Liver (tissue), 9 donors: ENCODE results near the gene SPOCK2. TPM values are rescaled to one million over a fixed set of nuclear protein-coding genes. Genes with fewer than 3 reads are reported as not detected.

Source experiments
- DNase-seq: peaks from one replicate; pipeline ENCODE4 v3.0.0-alpha.2; 2017; ENCODE audit warnings: low spot score
- H3K27ac ChIP-seq, 2 donors: one replicate each; pipeline ENCODE4 v1.7.0; 2013; ENCODE audit warnings: inconsistent platforms in 2 of 2, low read length in 2 of 2, control low read depth in 1 of 2, low read depth in 1 of 2, mild to moderate bottlenecking in 1 of 2
- H3K27me3 ChIP-seq, 4 donors: one replicate each; pipeline versions ENCODE4 v1.6.1 to v1.7.0; 2013; ENCODE audit warnings: low read length in 3 of 4, inconsistent platforms in 1 of 4, mild to moderate bottlenecking in 1 of 4, moderate library complexity in 1 of 4; ENCODE audit not compliant: control insufficient read depth in 4 of 4, insufficient read depth in 4 of 4
- H3K36me3 ChIP-seq, 4 donors: one replicate each; pipeline versions ENCODE4 v1.6.1 to v1.7.0; 2013; ENCODE audit warnings: low read length in 3 of 4, mild to moderate bottlenecking in 3 of 4, low read depth in 1 of 4, moderate library complexity in 1 of 4; ENCODE audit not compliant: control insufficient read depth in 4 of 4, insufficient read depth in 3 of 4
- H3K4me1 ChIP-seq, 4 donors: one replicate each; pipeline versions ENCODE4 v1.6.1 to v1.7.0; 2013; ENCODE audit warnings: low read length in 3 of 4, mild to moderate bottlenecking in 3 of 4, moderate library complexity in 1 of 4; ENCODE audit not compliant: control insufficient read depth in 4 of 4, insufficient read depth in 4 of 4
- H3K4me3 ChIP-seq, 3 donors: one replicate each; pipeline versions ENCODE4 v1.6.1 to v1.7.0; 2013; ENCODE audit warnings: low read length in 3 of 3, control low read depth in 1 of 3, low read depth in 1 of 3, mild to moderate bottlenecking in 1 of 3
- H3K9ac ChIP-seq, 2 donors: one replicate each; pipeline ENCODE4 v1.7.0; 2013; ENCODE audit warnings: low read length in 2 of 2, mild to moderate bottlenecking in 2 of 2, moderate library complexity in 2 of 2, control low read depth in 1 of 2, low read depth in 1 of 2
- H3K9me3 ChIP-seq, 4 donors: one replicate each; pipeline versions ENCODE4 v1.6.1 to v1.7.0; 2013; ENCODE audit warnings: low read length in 3 of 4; ENCODE audit not compliant: control insufficient read depth in 4 of 4
- EGR1 ChIP-seq, 2 donors: IDR thresholded peaks; 2 replicates each; pipeline ENCODE4 v1.6.1; 2016 to 2018; ENCODE audit warnings: antibody characterized with exemption in 2 of 2, low read depth in 2 of 2
- FOXA1 ChIP-seq: IDR thresholded peaks from 2 replicates; pipeline ENCODE4 v1.6.1; 2016; ENCODE audit warnings: antibody characterized with exemption
- GABPA ChIP-seq, 2 donors: IDR thresholded peaks in 1 of 2; conservative IDR thresholded peaks in 1 of 2; 2 replicates each; pipeline ENCODE4 v1.6.1; 2016; ENCODE audit warnings: antibody characterized with exemption in 2 of 2, mild to moderate bottlenecking in 1 of 2, moderate library complexity in 1 of 2
- HNF4A ChIP-seq, 2 donors: conservative IDR thresholded peaks; 2 replicates each; pipeline ENCODE4 v1.6.1; 2016; ENCODE audit warnings: antibody characterized with exemption in 2 of 2, mild to moderate bottlenecking in 2 of 2
- JUND ChIP-seq, 2 donors: IDR thresholded peaks; 2 replicates each; pipeline ENCODE4 v1.6.1; 2016; ENCODE audit warnings: antibody characterized with exemption in 2 of 2
- NR2F2 ChIP-seq: IDR thresholded peaks from 2 replicates; pipeline ENCODE4 v1.6.1; 2016; ENCODE audit warnings: antibody characterized with exemption
- RAD21 ChIP-seq, 2 donors: IDR thresholded peaks; 2 replicates each; pipeline ENCODE4 v1.6.1; 2016; ENCODE audit warnings: antibody characterized with exemption in 2 of 2, mild to moderate bottlenecking in 2 of 2
- RXRA ChIP-seq, 2 donors: IDR thresholded peaks; 2 replicates each; pipeline ENCODE4 v1.6.1; 2017 to 2018; ENCODE audit warnings: antibody characterized with exemption in 2 of 2, mild to moderate bottlenecking in 1 of 2
- SP1 ChIP-seq: IDR thresholded peaks from 2 replicates; pipeline ENCODE4 v1.6.1; 2018; ENCODE audit warnings: antibody characterized with exemption, mild to moderate bottlenecking
- WGBS: extraction: QIAGEN DNeasy Blood & Tissue Kit; methylation state at CpG from one replicate; pipeline ENCODE4 v1.1.7; 2013; 5-methylcytosine and 5-hydroxymethylcytosine counted together
- polyA plus RNA-seq, 2 donors: library from polyadenylated mRNA; stranded (reverse) in 1 of 2; unstranded in 1 of 2; fragments of 200-250 nt in 1 of 2; fragments of >200 nt in 1 of 2; fragmentation: Nextera tagmentation in 1 of 2; extraction: Ambion mirVana in 1 of 2; gene quantifications; one replicate each; pipeline versions ENCODE4 v1.2.1 to v1.2.3, GENCODE V29; 2013 to 2015
- total RNA-seq, 2 donors: library from RNA; depleted of rRNA; stranded (reverse); fragments of >200 nt; gene quantifications; one replicate each; pipeline ENCODE4 v1.2.3, GENCODE V29; 2014
- TF ChIP-seq, protein P1 (sequence below): IDR thresholded peaks from 2 replicates; pipeline ENCODE4 v1.6.1; 2016; ENCODE audit warnings: antibody characterized with exemption
- TF ChIP-seq, protein P2 (sequence below): fragments of 150-350 bp; IDR thresholded peaks from 2 replicates; pipeline ENCODE4 v1.5.1; 2017; ENCODE audit warnings: improper control_type of control experiment, low read depth, low read length; ENCODE audit not compliant: missing input control
- TF ChIP-seq, protein P3 (sequence below): IDR thresholded peaks from 2 replicates; pipeline ENCODE4 v1.6.1; 2016; ENCODE audit warnings: antibody characterized with exemption, mild to moderate bottlenecking
- TF ChIP-seq, protein P4 (sequence below): IDR thresholded peaks from 2 replicates; pipeline ENCODE4 v1.6.1; 2016; ENCODE audit warnings: antibody characterized with exemption
- TF ChIP-seq, protein P5 (sequence below): IDR thresholded peaks from 2 replicates; pipeline ENCODE4 v1.6.1; 2016; ENCODE audit warnings: antibody characterized with exemption
- donor health status: healthy.
- donor health status: healthy.
- donor health status: healthy.
- donor health status: healthy.
- donor health status: healthy.

Gene SPOCK2
- total and polyA plus RNA-seq, 4 donors, result 0.36 to 1.7 (median 0.64) TPM

DNA sequence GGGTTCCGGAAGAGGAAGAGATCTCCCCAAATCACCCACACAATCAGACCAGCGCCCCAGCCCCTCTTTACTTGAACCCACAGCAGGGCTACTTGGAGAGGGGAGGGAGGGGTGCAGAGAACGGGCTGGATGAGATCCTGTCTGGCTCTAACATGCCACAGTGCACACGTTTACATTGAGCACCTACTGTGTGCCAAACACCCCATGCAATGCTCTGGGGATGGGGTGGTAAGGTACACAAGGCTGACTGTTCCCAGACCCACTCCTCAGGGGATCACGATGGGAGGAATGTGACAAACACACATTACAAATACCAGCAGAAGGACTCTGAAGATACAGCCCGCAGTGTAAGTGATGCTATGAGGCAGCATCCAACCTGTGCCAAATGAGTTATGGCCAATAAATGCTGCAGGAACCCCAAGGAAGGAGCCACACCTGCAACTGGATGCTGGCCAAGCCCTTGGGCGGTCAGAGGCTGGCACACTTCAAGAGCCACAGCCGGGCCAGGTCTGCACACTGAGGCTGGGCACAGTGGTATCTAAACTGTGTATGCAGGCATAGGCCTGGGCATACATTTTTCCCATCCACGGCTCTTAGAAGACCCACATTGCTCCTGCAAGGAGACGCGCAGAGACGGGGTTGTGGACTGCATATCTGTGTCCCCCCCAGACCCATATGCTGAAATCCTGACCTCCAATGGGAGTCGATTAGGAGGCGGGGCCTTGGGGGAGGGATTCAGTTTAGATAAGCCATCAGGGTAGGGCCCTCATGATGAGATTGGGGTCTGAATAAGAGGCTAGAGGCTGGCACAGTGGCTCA, 6.4 kb downstream of the SPOCK2 start:
- Histone ChIP-seq H3K4me1 (peaks cover 0 to 2% (median 0%) of the 10 kb centered on the region in 4 donors), H3K27me3 (no peaks in the 10 kb centered on the region), H3K36me3 (no peaks in the 10 kb centered on the region), H3K4me3 (no peak overlapping the region), H3K9ac (no peak overlapping the region), H3K27ac (no peak overlapping the region), H3K9me3 (no peaks in the 10 kb centered on the region)
- 84% methylated on average over 14 of the region's 14 CpGs for WGBS
- no peak for DNase-seq
- TF ChIP-seq NR2F2 (no peak), RAD21 (IDR thresholded peaks at IDR 0.05) (no peak), EGR1 (IDR thresholded peaks at IDR 0.05; ENCODE audit: low read depth in 2 of 2) (no peak)
- TF ChIP-seq, protein P1, sequence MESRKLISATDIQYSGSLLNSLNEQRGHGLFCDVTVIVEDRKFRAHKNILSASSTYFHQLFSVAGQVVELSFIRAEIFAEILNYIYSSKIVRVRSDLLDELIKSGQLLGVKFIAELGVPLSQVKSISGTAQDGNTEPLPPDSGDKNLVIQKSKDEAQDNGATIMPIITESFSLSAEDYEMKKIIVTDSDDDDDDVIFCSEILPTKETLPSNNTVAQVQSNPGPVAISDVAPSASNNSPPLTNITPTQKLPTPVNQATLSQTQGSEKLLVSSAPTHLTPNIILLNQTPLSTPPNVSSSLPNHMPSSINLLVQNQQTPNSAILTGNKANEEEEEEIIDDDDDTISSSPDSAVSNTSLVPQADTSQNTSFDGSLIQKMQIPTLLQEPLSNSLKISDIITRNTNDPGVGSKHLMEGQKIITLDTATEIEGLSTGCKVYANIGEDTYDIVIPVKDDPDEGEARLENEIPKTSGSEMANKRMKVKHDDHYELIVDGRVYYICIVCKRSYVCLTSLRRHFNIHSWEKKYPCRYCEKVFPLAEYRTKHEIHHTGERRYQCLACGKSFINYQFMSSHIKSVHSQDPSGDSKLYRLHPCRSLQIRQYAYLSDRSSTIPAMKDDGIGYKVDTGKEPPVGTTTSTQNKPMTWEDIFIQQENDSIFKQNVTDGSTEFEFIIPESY, result no peak
- TF ChIP-seq, protein P2, sequence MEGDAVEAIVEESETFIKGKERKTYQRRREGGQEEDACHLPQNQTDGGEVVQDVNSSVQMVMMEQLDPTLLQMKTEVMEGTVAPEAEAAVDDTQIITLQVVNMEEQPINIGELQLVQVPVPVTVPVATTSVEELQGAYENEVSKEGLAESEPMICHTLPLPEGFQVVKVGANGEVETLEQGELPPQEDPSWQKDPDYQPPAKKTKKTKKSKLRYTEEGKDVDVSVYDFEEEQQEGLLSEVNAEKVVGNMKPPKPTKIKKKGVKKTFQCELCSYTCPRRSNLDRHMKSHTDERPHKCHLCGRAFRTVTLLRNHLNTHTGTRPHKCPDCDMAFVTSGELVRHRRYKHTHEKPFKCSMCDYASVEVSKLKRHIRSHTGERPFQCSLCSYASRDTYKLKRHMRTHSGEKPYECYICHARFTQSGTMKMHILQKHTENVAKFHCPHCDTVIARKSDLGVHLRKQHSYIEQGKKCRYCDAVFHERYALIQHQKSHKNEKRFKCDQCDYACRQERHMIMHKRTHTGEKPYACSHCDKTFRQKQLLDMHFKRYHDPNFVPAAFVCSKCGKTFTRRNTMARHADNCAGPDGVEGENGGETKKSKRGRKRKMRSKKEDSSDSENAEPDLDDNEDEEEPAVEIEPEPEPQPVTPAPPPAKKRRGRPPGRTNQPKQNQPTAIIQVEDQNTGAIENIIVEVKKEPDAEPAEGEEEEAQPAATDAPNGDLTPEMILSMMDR, result no peak
- TF ChIP-seq, protein P3, sequence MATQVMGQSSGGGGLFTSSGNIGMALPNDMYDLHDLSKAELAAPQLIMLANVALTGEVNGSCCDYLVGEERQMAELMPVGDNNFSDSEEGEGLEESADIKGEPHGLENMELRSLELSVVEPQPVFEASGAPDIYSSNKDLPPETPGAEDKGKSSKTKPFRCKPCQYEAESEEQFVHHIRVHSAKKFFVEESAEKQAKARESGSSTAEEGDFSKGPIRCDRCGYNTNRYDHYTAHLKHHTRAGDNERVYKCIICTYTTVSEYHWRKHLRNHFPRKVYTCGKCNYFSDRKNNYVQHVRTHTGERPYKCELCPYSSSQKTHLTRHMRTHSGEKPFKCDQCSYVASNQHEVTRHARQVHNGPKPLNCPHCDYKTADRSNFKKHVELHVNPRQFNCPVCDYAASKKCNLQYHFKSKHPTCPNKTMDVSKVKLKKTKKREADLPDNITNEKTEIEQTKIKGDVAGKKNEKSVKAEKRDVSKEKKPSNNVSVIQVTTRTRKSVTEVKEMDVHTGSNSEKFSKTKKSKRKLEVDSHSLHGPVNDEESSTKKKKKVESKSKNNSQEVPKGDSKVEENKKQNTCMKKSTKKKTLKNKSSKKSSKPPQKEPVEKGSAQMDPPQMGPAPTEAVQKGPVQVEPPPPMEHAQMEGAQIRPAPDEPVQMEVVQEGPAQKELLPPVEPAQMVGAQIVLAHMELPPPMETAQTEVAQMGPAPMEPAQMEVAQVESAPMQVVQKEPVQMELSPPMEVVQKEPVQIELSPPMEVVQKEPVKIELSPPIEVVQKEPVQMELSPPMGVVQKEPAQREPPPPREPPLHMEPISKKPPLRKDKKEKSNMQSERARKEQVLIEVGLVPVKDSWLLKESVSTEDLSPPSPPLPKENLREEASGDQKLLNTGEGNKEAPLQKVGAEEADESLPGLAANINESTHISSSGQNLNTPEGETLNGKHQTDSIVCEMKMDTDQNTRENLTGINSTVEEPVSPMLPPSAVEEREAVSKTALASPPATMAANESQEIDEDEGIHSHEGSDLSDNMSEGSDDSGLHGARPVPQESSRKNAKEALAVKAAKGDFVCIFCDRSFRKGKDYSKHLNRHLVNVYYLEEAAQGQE, result no peak

DNA sequence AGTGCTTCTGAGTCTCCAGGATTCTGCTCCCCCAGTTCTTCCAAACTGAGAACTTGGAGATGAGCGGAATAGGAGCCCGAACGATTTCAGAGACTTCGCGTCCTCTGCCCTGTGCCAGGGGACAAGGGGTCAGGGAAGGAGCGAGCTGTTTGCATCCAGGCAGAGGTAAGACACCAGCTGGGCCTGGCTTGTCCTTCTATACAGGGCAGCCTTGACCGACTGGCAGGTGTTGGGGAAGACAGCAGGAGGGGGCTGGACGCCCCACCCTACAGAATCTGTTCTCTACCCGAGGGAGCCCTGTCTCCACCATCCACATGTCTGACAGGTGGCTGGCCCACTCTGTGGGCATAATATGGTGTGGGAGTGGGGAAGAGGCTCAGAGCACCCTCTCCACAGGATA, 7.1 kb downstream of the SPOCK2 start:
- H3K4me1 ChIP-seq, result no peaks in the 10 kb centered on the region
- no peaks in the 10 kb centered on the region for H3K9me3 ChIP-seq
- 95% methylated on average over 9 of the region's 9 CpGs for WGBS
- no peak overlapping the region for H3K4me3 ChIP-seq
- DNase-seq, result no peak
- no peaks in the 10 kb centered on the region for H3K36me3 ChIP-seq
- H3K27me3 ChIP-seq, result no peaks in the 10 kb centered on the region
- no peak overlapping the region for H3K27ac ChIP-seq
- H3K9ac ChIP-seq, result no peak overlapping the region
- TF ChIP-seq, protein P4, sequence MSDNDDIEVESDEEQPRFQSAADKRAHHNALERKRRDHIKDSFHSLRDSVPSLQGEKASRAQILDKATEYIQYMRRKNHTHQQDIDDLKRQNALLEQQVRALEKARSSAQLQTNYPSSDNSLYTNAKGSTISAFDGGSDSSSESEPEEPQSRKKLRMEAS, result no peak
- no peak for TF ChIP-seq RXRA (IDR thresholded peaks at IDR 0.05)
- TF ChIP-seq, protein P3, result no peak
- TF ChIP-seq, protein P5, sequence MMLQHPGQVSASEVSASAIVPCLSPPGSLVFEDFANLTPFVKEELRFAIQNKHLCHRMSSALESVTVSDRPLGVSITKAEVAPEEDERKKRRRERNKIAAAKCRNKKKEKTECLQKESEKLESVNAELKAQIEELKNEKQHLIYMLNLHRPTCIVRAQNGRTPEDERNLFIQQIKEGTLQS, result no peak
- TF ChIP-seq HNF4A (conservative IDR thresholded peaks at IDR 0.05), result no peak
- no peak for TF ChIP-seq FOXA1
- no peak for TF ChIP-seq EGR1 (IDR thresholded peaks at IDR 0.05; ENCODE audit: low read depth in 2 of 2)
- no peak for TF ChIP-seq RAD21 (IDR thresholded peaks at IDR 0.05)
- TF ChIP-seq NR2F2, result no peak
- TF ChIP-seq SP1, result no peak
- no peak for TF ChIP-seq GABPA (IDR thresholded peaks at IDR 0.05 in 1 of 2, conservative IDR thresholded peaks at IDR 0.05 in 1 of 2)
- TF ChIP-seq, protein P1, result no peak
- no peak for TF ChIP-seq JUND (IDR thresholded peaks at IDR 0.05)
